ENCODE results near the gene CCT6A. TPM values are rescaled to one million over a fixed set of nuclear protein-coding genes. Genes with fewer than 3 reads are reported as not detected.
"Not testable (repeated sequence)": the region's sequence is repeated elsewhere in the genome, so short reads cannot be mapped to it uniquely, and the experiment has no call there.

Gene CCT6A
- total RNA-seq, 3 donors from 2014 or later (not counting 1 experiment from before 2014, with no cell fraction given), result 48.1 to 65.3 (median 48.3) TPM

GRCh38 chr7:56097700-56098099, 46.1 kb downstream of the CCT6A start:
- Histone ChIP-seq H3K4me1 (ENCODE audit: control insufficient read depth, insufficient read depth, low read length) (no peaks in the 10 kb centered on the region), H3K27ac (ENCODE audit: low read length) (no peak overlapping the region), H3K4me3 (ENCODE audit: low read length) (no peak overlapping the region), H3K9me3 (ENCODE audit: control insufficient read depth, insufficient read depth, low read length) (no peaks in the 10 kb centered on the region), H3K36me3 (ENCODE audit: control insufficient read depth, insufficient read depth, low read length) (peaks cover 34% of the 10 kb centered on the region), H3K27me3 (ENCODE audit: control insufficient read depth, insufficient read depth, low read length) (no peaks in the 10 kb centered on the region)
- DNase-seq (no peak), ATAC-seq (no peak)
- intact Hi-C loops (cut with micrococcal nuclease), result no loop called here
- Mint-ChIP-seq H3K27me3 (ENCODE audit: low read depth in 2 of 2) (no peaks in the 10 kb centered on the region), H3K4me1 (peaks cover 0 to 9% of the 10 kb centered on the region in 2 donors), H3K9me3 (no peaks in the 10 kb centered on the region), H3K4me3 (no peak overlapping the region), H3K27ac (no peak overlapping the region), H3K36me3 (no peaks in the 10 kb centered on the region)
- WGBS (ENCODE audit: insufficient coverage), result 93% methylated on average over 5 of the region's 5 CpGs
- no peak for TF ChIP-seq CTCF (IDR thresholded peaks at IDR 0.05)

GRCh38 chr7:56098187-56099008, 46.8 kb downstream of the CCT6A start:
- H3K4me1 ChIP-seq (ENCODE audit: control insufficient read depth, insufficient read depth, low read length); intact Hi-C loops (cut with micrococcal nuclease); H3K9me3 ChIP-seq (ENCODE audit: control insufficient read depth, insufficient read depth, low read length); H3K27ac Mint-ChIP-seq; H3K4me1 Mint-ChIP-seq; H3K27me3 Mint-ChIP-seq (ENCODE audit: low read depth in 2 of 2); H3K4me3 ChIP-seq (ENCODE audit: low read length); H3K36me3 Mint-ChIP-seq; DNase-seq; H3K27ac ChIP-seq (ENCODE audit: low read length); H3K27me3 ChIP-seq (ENCODE audit: control insufficient read depth, insufficient read depth, low read length); H3K4me3 Mint-ChIP-seq; ATAC-seq; H3K9me3 Mint-ChIP-seq: not testable (repeated sequence)
- H3K36me3 ChIP-seq (ENCODE audit: control insufficient read depth, insufficient read depth, low read length), result peaks cover 38% of the 10 kb centered on the region
- 96% methylated on average over 7 of the region's 8 CpGs for WGBS (ENCODE audit: insufficient coverage)

- Histone ChIP-seq H3K4me1 (ENCODE audit: control insufficient read depth, insufficient read depth, low read length) (peaks cover under 1% of the 10 kb centered on the region), H3K9me3 (ENCODE audit: control insufficient read depth, insufficient read depth, low read length) (no peaks in the 10 kb centered on the region), H3K36me3 (ENCODE audit: control insufficient read depth, insufficient read depth, low read length) (peaks cover 46% of the 10 kb centered on the region), H3K4me3 (ENCODE audit: low read length) (no peak overlapping the region), H3K27me3 (ENCODE audit: control insufficient read depth, insufficient read depth, low read length) (no peaks in the 10 kb centered on the region), H3K27ac (ENCODE audit: low read length) (no peak overlapping the region)
- 95% methylated on average over 3 of the region's 3 CpGs for WGBS (ENCODE audit: insufficient coverage)
- Mint-ChIP-seq H3K36me3 (no peaks in the 10 kb centered on the region), H3K27me3 (ENCODE audit: low read depth in 2 of 2) (no peaks in the 10 kb centered on the region), H3K27ac (peak overlapping the region; percentile 32 to 60), H3K4me1 (peaks cover 0 to 9% of the 10 kb centered on the region in 2 donors), H3K9me3 (no peaks in the 10 kb centered on the region), H3K4me3 (no peak overlapping the region)
- TF ChIP-seq CTCF (IDR thresholded peaks at IDR 0.05), result no peak
- intact Hi-C loops (cut with micrococcal nuclease), result no loop called here
- no peak for DNase-seq
- ATAC-seq, result no peak
Measured at GRCh38 chr7:56099653-56100052, 48.1 kb downstream of the CCT6A start.

GRCh38 chr7:56104138-56104537, 52.6 kb downstream of the CCT6A start:
- H3K4me1 Mint-ChIP-seq, result peaks cover 24 to 39% of the 10 kb centered on the region in 2 donors
- Histone ChIP-seq H3K36me3 (ENCODE audit: control insufficient read depth, insufficient read depth, low read length) (peaks cover 46% of the 10 kb centered on the region), H3K4me1 (ENCODE audit: control insufficient read depth, insufficient read depth, low read length) (peaks cover 18% of the 10 kb centered on the region)
- ATAC-seq; H3K27me3 Mint-ChIP-seq (ENCODE audit: low read depth in 2 of 2); H3K4me3 ChIP-seq (ENCODE audit: low read length); H3K4me3 Mint-ChIP-seq; intact Hi-C loops (cut with micrococcal nuclease); H3K9me3 Mint-ChIP-seq; H3K27me3 ChIP-seq (ENCODE audit: control insufficient read depth, insufficient read depth, low read length); H3K36me3 Mint-ChIP-seq; H3K9me3 ChIP-seq (ENCODE audit: control insufficient read depth, insufficient read depth, low read length); DNase-seq; H3K27ac ChIP-seq (ENCODE audit: low read length): not testable (repeated sequence)
- H3K27ac Mint-ChIP-seq, result peak overlapping the region in 1 of 2 donors; percentile 16
- 97% methylated on average over 5 of the region's 9 CpGs for WGBS (ENCODE audit: insufficient coverage)
